Stimulated activated naive CD8-positive, alpha-beta T cell treated with anti-CD3 and anti-CD28 coated beads, Interleukin-15, Interleukin-2, amounts not matched to agents 100 U/mL and 50 U/mL, for 24 hours (primary cell): Measurements from ENCODE around the gene F2R.

Experiments
- ATAC-seq: fragments of 150-1000 bp; cut with Tn5 transposase; one replicate; pipeline ENCODE4 v1.10.0; 2021
- DNase-seq: peaks from one replicate; pipeline ENCODE4 v3.0.0; 2021

The F2R gene

DNA sequence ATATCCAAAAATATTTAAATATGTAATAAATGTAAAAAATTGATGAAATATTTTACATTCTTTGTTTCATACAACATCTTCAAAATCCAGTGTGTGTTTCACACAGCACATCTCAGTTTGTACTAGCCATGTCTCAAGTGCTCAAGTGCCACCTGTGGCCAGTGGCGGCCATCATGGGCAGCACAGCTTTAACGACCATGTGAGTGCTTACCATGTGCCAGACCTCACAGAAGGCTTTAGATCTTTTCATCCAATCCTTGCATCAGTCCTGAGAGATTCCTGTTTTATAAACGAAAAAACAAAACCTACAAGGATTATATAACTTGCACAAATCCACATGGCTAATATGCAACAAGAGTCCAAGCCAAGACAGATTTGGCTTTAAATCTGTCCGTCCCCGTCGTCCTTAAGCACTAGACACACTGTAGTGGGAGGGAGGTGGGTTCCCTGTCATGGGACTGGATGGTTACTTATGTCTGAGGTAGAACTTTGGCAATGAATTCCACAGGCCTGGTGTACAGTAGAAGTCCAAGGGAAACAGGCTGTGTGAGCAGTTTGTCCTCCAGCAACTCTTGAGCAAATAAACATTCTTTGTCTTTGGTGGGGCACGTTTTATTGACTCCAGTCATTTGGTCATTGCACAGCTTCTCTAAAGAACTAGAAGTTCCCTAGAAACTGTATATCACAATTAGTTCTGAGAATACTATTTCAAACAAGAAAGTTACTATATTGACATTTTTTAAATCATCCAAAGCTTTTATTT lies 25.0 kb upstream of the F2R start:
- no peak for DNase-seq

DNA sequence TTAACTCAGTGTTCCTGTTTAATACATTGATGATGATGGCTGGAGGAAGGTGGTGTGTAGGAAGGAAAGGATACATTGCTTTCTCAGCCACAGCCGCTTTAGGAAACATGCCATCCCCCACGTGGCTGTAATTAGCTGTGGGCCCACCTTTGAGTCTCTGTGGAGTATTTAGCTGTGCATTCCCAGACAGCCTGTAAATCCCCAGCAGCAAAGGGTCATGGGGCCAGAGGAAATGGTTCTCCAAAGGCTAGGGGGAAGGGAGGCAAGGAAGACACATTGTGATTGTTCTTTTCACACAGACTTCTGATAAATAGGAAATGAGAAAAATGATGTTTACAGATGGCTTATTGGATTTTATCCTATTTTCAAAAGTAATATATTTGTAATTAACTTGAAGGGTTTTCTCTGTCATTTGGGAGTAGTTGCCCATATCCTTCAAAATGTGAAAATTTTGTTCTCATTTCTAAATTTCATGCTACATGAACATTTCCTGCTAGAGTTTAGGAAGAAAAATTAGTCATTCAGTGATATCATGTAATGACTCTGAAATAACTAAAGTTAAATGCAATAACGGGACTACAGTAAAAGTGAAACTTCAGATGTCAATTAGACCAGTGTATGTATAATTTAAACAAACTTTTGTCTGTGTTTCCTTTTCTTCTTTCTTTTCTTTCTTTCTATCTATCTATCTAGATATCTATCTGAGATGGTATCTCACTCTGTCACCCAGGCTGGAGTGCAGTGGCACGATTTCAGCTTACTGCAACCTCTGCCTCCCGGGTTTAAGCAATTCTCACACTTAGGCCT lies 24.3 kb upstream of the F2R start:
- ATAC-seq: peak; percentile 72
- no peak for DNase-seq

More for the DNA sequence above, 25.0 kb upstream of the F2R start:
- ATAC-seq: no peak

DNA sequence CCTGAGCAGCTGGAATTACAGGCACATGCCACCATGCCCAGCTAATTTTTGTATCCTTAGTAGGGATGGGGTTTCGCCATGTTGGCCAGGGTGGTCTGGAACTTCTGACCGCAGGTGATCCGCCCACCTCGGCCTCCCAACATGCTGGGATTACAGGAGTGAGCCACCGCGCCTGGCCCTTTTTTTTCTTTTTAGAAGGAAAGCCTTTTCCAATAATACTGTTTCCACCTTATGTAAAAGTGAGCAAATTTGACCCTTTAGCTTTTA lies 23.7 kb upstream of the F2R start:
- no peak for ATAC-seq
- DNase-seq: no peak

DNA sequence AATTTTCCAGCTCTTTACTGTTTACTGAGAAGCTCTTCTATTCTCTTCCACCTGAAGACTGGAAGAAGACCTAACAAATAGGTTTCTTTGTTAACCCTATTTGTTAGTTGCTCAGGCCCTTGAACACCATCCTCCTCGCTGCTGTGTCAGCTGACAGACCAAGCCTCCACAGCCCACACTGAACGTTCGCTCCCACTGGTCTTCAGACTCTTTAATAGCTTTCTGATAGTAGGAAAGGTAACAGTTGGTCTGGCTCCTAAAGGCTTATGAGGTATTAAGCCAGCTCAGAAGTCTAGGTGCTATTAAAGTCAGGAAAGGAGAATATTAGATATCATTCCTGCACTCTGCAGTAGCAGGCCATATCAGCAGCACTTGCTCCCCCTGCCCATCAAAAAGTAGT lies 23.3 kb upstream of the F2R start:
- no peak for ATAC-seq
- DNase-seq: no peak

DNA sequence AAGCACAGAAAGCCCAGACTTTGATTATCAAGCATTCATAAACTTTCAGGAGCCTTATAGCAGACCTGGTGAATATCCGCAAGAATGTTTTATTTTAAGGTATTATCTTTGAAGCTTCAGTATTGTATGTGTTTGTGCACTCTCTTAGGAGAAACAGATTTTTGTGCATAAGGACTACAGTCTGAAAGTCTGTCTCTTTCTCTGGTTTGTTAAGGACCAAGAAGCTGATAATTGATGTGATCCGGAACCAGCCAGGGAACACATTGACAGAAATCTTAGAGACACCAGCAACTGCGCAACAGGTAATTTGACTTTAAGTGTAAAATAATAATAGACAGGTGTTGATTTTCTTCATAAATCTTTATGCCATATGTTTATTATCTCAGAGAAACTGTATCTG lies 22.8 kb upstream of the F2R start:
- no peak for DNase-seq
- ATAC-seq: no peak

DNA sequence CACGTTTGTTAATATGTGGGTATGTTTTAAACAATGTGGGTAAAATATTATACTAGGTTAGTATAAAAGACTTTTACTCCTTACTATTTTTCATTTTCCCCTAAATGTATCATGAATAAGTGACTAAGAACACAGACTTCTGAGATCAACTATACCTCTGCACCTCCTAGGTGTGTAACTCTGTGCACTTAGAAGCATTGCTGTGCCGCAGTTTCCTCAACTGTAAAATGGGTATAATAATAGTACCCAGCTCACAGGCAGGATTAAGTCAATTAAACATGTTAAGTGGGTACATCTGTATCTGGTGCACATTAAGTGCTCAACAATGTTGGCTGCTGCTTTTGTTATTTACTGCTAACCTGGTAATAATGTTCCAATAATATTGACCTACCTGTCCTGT lies 21.6 kb upstream of the F2R start:
- ATAC-seq: no peak
- no peak for DNase-seq

DNA sequence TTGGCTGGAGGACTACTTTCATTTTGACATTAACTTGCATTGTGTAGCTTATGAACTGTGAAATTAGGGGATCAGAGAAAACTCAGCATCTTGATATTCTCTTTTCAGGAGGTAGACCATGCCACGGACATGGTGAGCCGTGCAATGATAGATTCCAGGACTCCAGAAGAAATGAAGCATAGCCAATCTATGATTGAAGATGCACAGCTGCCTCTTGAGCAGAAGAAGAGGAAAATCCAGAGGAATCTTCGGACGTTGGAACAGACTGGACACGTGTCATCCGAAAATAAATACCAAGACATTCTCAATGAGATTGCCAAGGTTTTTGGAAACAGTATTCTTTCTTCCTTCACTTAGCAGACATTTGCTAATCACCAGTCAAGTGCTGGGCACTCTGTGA lies 20.6 kb upstream of the F2R start:
- ATAC-seq (no peak), DNase-seq (no peak)

DNA sequence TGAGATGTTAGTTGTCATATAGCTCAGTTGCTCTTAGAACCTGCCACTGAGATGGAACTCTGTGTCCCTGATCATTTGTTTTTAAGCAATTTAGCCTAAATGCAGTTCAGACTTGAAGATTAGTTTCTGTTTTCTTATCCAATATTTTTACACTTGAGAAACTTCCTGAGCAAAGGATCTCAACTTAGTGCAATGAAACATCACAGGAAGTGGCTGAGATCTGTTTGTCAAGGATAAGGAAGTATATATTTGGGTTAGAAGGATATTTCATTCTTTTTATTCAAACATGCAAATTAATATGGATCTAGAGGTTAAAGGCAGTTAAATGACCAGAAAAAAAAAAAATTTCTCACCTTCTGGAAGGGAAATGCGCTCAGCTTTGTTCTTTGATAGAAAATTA lies 19.7 kb upstream of the F2R start:
- DNase-seq: no peak
- ATAC-seq: no peak

DNA sequence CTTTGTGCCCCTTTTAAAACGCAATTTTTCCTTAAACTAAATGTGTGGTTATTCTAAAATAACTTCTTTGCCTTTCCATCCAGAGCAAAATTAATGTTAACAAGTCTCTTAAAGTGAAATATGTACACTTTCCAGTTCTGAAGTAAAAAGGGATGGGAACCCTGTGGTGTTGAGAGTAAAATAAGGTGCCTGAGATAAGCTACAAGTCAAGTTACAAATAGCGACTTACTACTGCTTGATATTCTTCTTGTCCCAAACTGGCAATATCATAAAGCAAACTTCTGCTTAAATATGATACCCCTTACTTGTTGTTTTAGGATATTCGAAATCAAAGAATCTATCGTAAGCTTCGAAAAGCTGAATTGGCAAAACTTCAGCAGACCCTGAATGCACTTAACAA lies 18.3 kb upstream of the F2R start:
- no peak for ATAC-seq
- DNase-seq: no peak

DNA sequence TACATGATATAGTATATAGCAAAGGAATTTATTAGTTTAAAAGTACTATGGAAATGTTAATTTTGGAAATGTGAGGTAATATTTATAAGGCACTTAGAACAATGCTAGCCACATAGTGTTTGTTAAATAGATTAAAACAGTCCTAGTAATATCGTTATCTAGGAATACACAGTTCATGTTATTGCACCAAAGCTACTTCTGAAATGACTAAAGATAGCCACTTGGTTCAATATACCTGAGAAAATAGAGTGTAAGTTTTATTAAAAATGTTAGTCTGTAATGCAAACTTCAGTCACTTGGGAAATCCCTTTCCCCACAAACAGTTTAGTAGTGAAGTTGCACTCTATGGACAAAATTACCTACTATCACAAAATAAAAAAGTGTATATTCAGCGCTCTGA lies 15.4 kb upstream of the F2R start:
- DNase-seq (no peak), ATAC-seq (no peak)

DNA sequence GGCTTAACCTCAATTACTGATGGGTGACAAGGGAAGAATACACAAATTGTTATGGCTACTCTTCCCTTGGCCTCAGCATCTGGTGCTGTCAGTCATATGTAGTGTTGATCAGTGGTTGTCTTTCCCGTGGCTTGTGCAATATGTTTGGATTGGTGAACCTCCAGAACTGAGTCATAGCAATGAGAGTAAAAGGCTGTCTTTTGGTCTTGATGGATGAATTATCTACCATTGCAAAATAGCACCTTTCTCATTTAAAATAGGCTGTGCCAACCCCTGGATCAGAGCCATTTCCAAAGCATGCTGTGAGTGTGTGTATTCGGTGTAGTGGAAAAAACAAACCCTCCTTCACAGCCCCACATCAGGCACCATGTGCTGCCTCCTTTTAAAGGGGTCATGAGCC lies 14.6 kb upstream of the F2R start:
- ATAC-seq (no peak), DNase-seq (no peak)

DNA sequence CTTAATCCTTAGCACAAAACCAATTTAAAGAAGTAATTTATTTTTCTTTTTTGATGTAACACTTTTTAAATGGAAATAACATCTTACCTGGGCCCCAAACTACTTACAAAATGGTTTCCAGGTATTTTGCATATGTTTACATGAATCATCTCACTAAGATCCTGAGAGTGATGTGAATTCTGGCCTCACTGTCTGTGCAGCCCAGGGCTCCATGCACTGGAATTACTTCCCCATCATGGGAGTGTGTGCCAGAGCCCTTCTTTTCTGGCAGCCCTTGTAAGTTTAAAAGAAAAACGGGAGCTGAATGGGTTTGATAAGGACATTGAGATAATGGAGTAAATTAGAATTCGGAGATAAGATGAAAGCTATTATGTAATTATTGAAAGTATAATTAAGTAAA lies 12.2 kb upstream of the F2R start:
- DNase-seq (no peak), ATAC-seq (no peak)

DNA sequence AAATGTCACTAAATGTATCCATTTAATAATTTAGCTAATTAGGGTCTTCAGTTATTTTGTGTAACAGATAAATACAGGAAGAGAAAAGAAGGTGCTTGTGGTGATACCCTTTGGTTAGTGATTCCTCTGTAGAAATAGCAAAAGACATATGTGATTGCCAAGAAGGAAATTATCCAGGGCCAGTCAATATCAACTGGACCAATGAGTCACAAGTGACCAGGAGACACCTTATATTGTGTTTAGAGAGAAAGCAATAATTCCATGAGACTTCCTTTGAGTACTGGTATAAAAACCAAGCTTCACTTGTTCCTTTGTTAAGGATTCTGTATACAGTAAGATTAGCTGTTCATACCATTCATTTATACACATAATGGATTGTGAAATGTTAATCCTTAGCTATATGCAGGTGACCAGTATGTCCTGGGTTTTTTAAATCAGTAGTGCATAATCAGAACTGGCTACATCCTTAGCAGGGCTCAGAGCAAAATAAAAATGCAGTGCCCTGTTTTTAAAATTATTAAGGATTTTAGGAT lies 11.7 kb upstream of the F2R start:
- ATAC-seq (no peak), DNase-seq (no peak)

DNA sequence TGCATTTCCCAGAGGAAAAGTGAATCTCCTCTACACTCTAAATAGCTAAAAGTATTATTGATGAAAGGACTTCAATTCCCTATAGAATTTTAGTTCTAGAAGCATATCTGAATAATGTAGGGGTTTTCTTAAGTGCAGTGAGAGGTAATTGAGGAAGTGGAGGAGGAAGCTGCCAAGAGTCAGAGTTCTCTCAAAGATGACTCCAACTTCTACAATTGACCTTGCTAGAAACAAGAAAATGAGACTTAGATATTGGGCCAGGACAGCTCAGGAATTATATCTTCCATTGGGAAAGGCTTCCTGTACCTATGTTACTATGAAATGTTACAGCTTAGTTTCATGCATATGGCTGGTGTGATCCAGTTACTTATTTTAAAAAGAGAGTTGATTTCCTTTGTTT lies 10.4 kb upstream of the F2R start:
- ATAC-seq: no peak
- DNase-seq: no peak

DNA sequence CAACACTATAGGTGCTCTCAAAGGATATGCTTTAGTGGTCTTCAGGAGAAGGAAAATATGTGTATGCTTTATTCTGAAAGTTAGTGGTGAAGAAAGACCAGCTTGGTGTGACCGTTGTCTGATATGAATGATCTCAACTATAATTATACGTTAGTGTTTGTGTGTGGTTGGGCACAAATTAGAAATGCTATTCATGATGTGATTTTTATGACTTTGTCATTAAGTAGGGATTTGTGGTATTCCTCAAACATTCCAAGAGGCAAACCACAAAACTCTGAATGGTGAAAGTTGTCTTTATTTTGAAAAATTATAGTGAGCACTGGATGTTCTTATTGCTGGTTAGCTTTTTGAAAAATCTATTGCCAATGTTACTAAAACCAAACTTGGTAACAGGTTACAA lies 6.2 kb upstream of the F2R start:
- DNase-seq: no peak
- no peak for ATAC-seq

DNA sequence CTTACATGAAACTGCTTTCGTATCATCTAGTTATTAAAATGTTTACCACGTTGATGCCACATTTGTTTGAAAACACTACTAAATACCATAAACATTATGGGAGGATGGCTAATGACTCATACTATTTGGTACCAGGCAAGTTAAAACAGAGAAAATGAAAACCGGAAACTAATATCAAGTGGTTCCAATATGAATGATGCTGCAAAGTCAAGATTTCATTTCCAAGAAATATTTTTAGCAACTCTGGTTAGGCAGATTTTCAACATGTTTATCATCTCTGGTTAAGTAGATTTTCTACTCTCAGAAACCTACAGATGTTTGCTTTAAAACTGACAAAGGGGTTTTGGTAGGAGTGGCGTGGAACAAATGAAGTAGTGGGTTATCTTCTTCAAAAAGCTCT lies 4.9 kb upstream of the F2R start:
- ATAC-seq: no peak
- DNase-seq: no peak

DNA sequence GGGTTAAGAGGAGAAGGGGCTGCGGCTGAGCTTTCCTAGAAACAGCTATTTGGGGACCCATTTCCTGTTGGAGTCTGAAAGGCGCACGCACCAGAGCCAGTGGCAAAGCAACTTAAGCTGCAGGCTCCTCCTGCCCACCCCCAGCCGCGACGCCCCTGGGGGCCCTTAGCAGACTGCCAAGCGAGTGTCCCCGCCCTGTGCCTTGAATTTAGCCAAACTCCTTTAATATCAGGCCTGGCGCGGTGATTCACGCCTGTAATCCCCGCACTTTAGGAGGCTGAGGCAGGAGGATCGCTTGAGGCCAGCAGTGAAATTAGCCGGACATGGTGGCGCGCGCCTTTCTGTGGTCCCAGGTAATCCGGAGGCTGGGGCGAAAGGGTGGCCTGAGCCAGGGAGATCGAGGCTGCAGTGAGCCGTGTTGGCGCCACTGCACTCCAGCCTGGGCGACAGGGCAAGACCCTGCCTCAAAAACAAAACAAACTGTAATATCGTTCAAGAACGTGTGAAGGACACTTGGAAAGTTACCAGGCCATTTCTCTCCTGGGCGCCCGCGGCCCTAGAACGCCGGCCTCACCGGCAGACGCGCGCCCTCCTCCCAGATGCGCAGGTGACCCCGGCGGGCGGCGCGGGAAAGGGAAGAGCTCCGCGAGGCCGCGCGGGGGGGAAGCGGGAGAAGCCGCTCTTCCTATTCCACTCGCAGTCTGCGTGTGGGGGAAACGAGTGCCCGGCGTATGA lies 1.0 kb upstream of the F2R start:
- DNase-seq (peak; percentile 19), ATAC-seq (no peak)

DNA sequence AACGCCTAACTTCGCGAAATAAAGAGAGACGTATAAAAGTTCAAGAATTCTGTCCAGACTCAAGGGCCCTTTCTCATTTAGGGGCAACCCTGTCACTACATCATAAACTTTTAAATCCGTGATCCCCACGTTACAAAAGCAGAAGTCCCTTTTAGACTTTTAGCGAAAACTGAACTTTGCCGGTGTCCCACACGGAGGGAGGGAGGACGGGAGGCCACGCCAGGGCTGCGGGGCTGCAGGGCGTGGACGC lies 515 bp upstream of the F2R start:
- ATAC-seq (no peak), DNase-seq (no peak)

DNA sequence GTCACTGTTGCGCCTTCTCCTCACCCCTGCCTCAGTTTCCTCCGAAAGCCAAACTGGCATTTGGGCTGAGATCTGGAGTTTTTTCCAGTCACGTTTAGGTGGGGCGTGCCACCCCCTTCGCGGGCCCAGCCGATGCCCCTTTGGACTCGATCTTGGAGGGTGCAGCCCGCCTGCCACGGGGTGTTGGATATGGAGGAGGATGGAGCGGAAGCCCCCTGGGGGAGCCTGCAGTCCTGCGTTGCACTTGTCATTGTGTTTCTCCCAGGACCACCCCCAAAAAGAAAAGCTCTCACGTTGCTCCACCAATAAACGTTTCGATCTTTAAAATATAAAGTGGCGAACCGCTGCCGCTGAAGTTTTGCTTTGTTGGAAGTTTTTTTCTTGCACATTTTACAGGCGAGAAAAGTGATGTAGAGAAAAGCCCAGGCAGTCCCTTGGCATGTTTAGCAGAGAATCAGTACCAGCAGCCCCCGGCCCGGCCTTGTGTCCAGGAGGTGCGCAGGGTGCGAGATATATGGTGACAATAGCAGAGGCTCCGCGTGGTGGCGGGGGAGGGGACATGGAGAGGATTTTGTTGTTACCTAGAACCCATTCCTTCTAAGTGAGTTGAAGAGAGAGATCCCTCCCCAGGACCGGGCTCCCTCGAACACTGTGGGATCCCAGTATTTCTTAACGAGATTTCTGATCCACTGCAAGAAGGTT lies 681 bp downstream of the F2R start:
- DNase-seq (peak; percentile 22), ATAC-seq (no peak)

DNA sequence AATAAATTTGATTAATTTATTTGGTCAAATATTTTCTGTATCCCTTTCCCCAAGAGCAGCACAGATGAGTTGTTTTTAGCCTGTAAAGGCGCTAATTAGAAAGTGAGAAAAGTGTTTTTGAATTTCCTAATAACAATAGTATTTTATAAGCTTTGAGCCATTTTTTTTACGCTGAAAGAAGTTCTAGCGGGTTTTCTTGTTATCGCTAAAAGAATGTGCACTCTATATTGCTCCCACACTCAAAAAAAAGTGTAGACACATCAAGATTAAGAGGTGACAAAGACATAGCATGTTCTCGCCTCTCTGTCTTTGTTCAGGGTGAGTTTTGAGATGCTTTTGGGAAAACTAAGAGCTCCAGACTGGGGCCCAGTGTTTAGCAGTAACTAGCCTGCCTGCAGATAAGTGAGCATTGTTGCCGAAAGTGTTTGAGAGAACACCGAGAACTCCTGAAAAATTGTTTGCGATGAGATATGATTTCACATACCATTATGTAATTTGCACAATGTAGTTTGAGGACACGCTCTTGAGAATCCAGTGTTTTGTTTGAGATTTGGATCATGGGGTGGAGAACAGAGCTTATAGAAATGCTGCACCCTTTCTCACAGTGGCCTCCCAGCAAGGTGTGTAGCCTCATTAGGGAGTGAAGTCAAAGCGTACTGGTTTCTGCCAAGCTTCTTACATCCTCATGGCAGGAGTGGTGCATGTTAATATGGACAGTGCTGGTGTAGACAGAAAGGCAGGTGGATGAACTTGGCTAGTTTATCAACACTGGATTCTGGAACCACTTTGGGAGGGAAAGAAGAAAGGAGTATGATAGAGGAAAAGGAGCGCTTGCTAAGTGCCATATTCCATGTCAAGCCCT lies 1.5 kb downstream of the F2R start:
- ATAC-seq (no peak), DNase-seq (no peak)

DNA sequence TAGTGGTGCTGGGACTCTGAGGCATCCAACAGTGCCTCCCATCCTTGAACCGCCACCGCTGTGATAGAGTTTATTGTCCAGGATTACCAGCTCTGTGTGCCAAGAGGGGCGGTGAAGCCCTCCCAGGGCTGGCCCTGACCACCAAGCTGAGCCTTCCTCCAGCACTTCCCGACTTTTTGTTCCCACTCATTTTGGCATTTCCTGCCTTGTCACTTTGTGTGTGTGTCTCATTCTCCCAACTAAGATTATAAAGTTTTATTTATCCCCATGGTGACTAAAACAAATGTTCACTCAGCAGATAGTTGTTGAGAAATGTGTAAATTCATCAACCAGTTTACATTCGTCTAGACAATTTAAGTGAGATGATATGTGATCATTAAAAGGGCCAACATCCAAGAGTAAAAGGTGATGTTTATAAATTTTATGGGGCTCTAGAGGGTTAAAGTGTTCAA lies 2.5 kb downstream of the F2R start:
- DNase-seq (no peak), ATAC-seq (no peak)

DNA sequence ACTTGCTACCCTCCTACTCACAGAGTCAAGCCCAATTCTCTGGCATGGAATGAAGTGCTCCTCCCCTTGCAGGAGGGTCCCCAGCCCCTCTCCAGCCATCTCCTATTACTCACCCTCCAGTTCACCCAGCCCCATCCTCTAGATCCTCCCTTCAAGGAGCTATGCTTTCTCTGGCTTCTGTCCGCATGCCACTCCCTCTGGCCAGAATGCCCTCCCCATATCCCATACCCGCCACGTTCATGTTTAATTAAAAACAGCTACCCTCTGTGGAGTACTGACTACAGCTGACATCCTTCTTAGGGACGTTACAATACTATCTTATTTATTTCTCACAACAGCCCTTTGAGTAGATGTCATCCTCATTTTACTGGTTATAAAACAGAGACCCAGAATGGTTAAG lies 3.0 kb downstream of the F2R start:
- no peak for ATAC-seq
- no peak for DNase-seq
